Tibial nerve (tissue), 4 donors: ENCODE measurements around the gene STRBP.

Experiments used
- CTCF ChIP-seq, 5 experiments: fragments of 200-600 bp in 3 of 5; fragments of 450-650 bp in 2 of 5; sonication (generic) in 3 of 5; IDR thresholded peaks; one replicate each; pipeline ENCODE4 v1.5.1; 2016 to 2019; ENCODE audit warnings: antibody characterized with exemption in 5 of 5, mild to moderate bottlenecking in 3 of 5, moderate library complexity in 2 of 5
- EP300 ChIP-seq, 2 donors: sonication (generic); formaldehyde crosslinking; IDR thresholded peaks; one replicate each; pipeline ENCODE4 v1.6.1; 2017; ENCODE audit warnings: antibody characterized with exemption in 2 of 2, mild to moderate bottlenecking in 1 of 2
- POLR2A ChIP-seq, 2 donors: fragments of 450-650 bp; IDR thresholded peaks; one replicate each; pipeline ENCODE4 v1.6.1; 2017; ENCODE audit warnings: antibody characterized with exemption in 2 of 2, mild to moderate bottlenecking in 2 of 2, moderate library complexity in 2 of 2

GRCh38 chr9:123237220-123237619, 31.2 kb downstream of the STRBP start:
- TF ChIP-seq CTCF (IDR thresholded peaks at IDR 0.05) = no peak
- TF ChIP-seq POLR2A (IDR thresholded peaks at IDR 0.05) = no peak
- TF ChIP-seq EP300 (IDR thresholded peaks at IDR 0.05) = no peak
